Progenitor cell of endocrine pancreas (in vitro differentiated cells): ENCODE results near the gene EDN3. TPM values are rescaled to one million over a fixed set of nuclear protein-coding genes. Genes with fewer than 3 reads are reported as not detected.

Source experiments
- DNase-seq: peaks from one replicate; pipeline ENCODE4 v3.0.0; 2021; ENCODE audit warnings: low spot score; ENCODE audit not compliant: unreplicated experiment
- H3K27ac Mint-ChIP-seq: 2 replicates; pipeline ENCODE4 v1.8.0; 2021; ENCODE audit warnings: mild to moderate bottlenecking, moderate library complexity, mixed read lengths
- H3K27me3 Mint-ChIP-seq: 2 replicates; pipeline ENCODE4 v1.8.0; 2021; ENCODE audit warnings: mixed read lengths
- H3K36me3 Mint-ChIP-seq: 2 replicates; pipeline ENCODE4 v1.8.0; 2022; ENCODE audit warnings: mixed read lengths; ENCODE audit not compliant: insufficient read depth
- H3K4me1 Mint-ChIP-seq: 2 replicates; pipeline ENCODE4 v1.8.0; 2021; ENCODE audit warnings: low read depth, mixed read lengths
- H3K4me3 Mint-ChIP-seq: 2 replicates; pipeline ENCODE4 v1.8.0; 2021; ENCODE audit warnings: low read depth, mild to moderate bottlenecking, moderate library complexity, mixed read lengths
- H3K9me3 Mint-ChIP-seq: 2 replicates; pipeline ENCODE4 v1.8.0; 2021; ENCODE audit warnings: low read depth, mixed read lengths
- CTCF ChIP-seq: fragments of 200-600 bp; sonication (generic); IDR thresholded peaks from one replicate; pipeline ENCODE4 v1.5.0; 2021; ENCODE audit warnings: antibody characterized with exemption, mild to moderate bottlenecking; ENCODE audit not compliant: unreplicated experiment
- total RNA-seq: library from RNA; stranded (reverse); gene quantifications from 2 replicates; pipeline ENCODE4 v1.2.1, GENCODE V29; 2021

The EDN3 gene
- total RNA-seq, 1 donor from 2014 or later: 3.6 TPM

GRCh38 chr20:59273739-59274357 lies 26.6 kb upstream of the EDN3 start:
- no peak overlapping the region for H3K27ac Mint-ChIP-seq
- H3K27me3 Mint-ChIP-seq: peaks cover 39% of the 10 kb centered on the region
- H3K4me1 Mint-ChIP-seq: peaks cover 18% of the 10 kb centered on the region
- H3K36me3 Mint-ChIP-seq: no peaks in the 10 kb centered on the region
- no peaks in the 10 kb centered on the region for H3K9me3 Mint-ChIP-seq
- no peak overlapping the region for H3K4me3 Mint-ChIP-seq
- no peak for DNase-seq
- no peak for TF ChIP-seq CTCF

GRCh38 chr20:59276938-59277337 lies 23.5 kb upstream of the EDN3 start:
- DNase-seq: no peak
- no peaks in the 10 kb centered on the region for H3K4me1 Mint-ChIP-seq
- H3K27me3 Mint-ChIP-seq: peaks cover 51% of the 10 kb centered on the region
- no peak overlapping the region for H3K27ac Mint-ChIP-seq
- no peak overlapping the region for H3K4me3 Mint-ChIP-seq
- H3K36me3 Mint-ChIP-seq: no peaks in the 10 kb centered on the region
- H3K9me3 Mint-ChIP-seq: no peaks in the 10 kb centered on the region
- TF ChIP-seq CTCF: no peak

- Mint-ChIP-seq H3K4me3 (no peak overlapping the region), H3K27me3 (peaks cover 67% of the 10 kb centered on the region), H3K27ac (no peak overlapping the region), H3K4me1 (peaks cover 1% of the 10 kb centered on the region), H3K9me3 (no peaks in the 10 kb centered on the region), H3K36me3 (no peaks in the 10 kb centered on the region)
- no peak for TF ChIP-seq CTCF
- no peak for DNase-seq
Measured at GRCh38 chr20:59284470-59284869, 15.9 kb upstream of the EDN3 start.

- Mint-ChIP-seq H3K27me3 (peaks cover 71% of the 10 kb centered on the region), H3K27ac (no peak overlapping the region), H3K36me3 (no peaks in the 10 kb centered on the region), H3K4me3 (no peak overlapping the region), H3K4me1 (no peaks in the 10 kb centered on the region), H3K9me3 (no peaks in the 10 kb centered on the region)
- TF ChIP-seq CTCF: no peak
- no peak for DNase-seq
Measured at GRCh38 chr20:59289994-59290393, 10.4 kb upstream of the EDN3 start.

- no peak for DNase-seq
- TF ChIP-seq CTCF: no peak
- Mint-ChIP-seq H3K27ac (no peak overlapping the region), H3K4me1 (no peaks in the 10 kb centered on the region), H3K27me3 (peaks cover 84% of the 10 kb centered on the region), H3K4me3 (no peak overlapping the region), H3K9me3 (no peaks in the 10 kb centered on the region), H3K36me3 (no peaks in the 10 kb centered on the region)
Measured at GRCh38 chr20:59291740-59292383, 8.5 kb upstream of the EDN3 start.
